GM23248 (cell line): ENCODE results near the gene P2RX7. TPM values are rescaled to one million over a fixed set of nuclear protein-coding genes. Genes with fewer than 3 reads are reported as not detected.

ENCODE experiments used
- DNase-seq: peaks from one replicate; pipeline ENCODE4 v3.0.0-alpha.2; 2015
- H2AFZ ChIP-seq: fragments of 200-600 bp; sonication (generic); 2 replicates; pipeline ENCODE4 v1.6.1; 2016; ENCODE audit warnings: antibody characterized with exemption
- H3F3A ChIP-seq: fragments of 200-600 bp; sonication (generic); 2 replicates; pipeline ENCODE4 v1.6.1; 2016; ENCODE audit warnings: mild to moderate bottlenecking, antibody characterized with exemption, mixed run types; ENCODE audit not compliant: insufficient read depth
- H3K27ac ChIP-seq: fragments of 200-600 bp; sonication (generic); 2 replicates; pipeline ENCODE4 v1.5.1; 2016; ENCODE audit warnings: mild to moderate bottlenecking
- H3K27me3 ChIP-seq: fragments of 200-600 bp; sonication (generic); replicated peaks from 2 replicates; pipeline ENCODE4 v1.6.1; 2016; ENCODE audit warnings: mild to moderate bottlenecking; ENCODE audit not compliant: insufficient read depth
- H3K36me3 ChIP-seq: fragments of 200-600 bp; sonication (generic); 2 replicates; pipeline ENCODE4 v1.6.1; 2016; ENCODE audit warnings: low read depth, mild to moderate bottlenecking
- H3K4me1 ChIP-seq: fragments of 200-600 bp; sonication (generic); 2 replicates; pipeline ENCODE4 v1.6.1; 2016; ENCODE audit warnings: mild to moderate bottlenecking; ENCODE audit not compliant: insufficient read depth
- H3K4me2 ChIP-seq: fragments of 200-600 bp; sonication (generic); one replicate; pipeline ENCODE4 v1.6.1; 2016; ENCODE audit warnings: mild to moderate bottlenecking; ENCODE audit not compliant: unreplicated experiment
- H3K4me3 ChIP-seq: fragments of 200-600 bp; sonication (generic); 2 replicates; pipeline ENCODE4 v1.5.1; 2016; ENCODE audit warnings: mild to moderate bottlenecking
- H3K79me2 ChIP-seq: fragments of 200-600 bp; sonication (generic); 2 replicates; pipeline ENCODE4 v1.6.1; 2016; ENCODE audit warnings: mild to moderate bottlenecking; ENCODE audit not compliant: insufficient read depth
- H3K9ac ChIP-seq: fragments of 200-600 bp; sonication (generic); 2 replicates; pipeline ENCODE4 v1.6.1; 2016; ENCODE audit warnings: mild to moderate bottlenecking
- H3K9me2 ChIP-seq: fragments of 200-600 bp; sonication (generic); 2 replicates; pipeline ENCODE4 v1.6.1; 2016; ENCODE audit warnings: mixed run types, mild to moderate bottlenecking, moderate library complexity; ENCODE audit not compliant: insufficient read depth
- H3K9me3 ChIP-seq: fragments of 200-600 bp; sonication (generic); one replicate; pipeline ENCODE4 v1.6.1; 2017; ENCODE audit warnings: low read depth
- H4K20me1 ChIP-seq: fragments of 200-600 bp; sonication (generic); 2 replicates; pipeline ENCODE4 v1.6.0; 2016; ENCODE audit not compliant: insufficient read depth
- EZH2 ChIP-seq: fragments of 200-600 bp; sonication (generic); IDR thresholded peaks from 2 replicates; pipeline ENCODE4 v1.6.1; 2018; ENCODE audit warnings: antibody characterized with exemption, mild to moderate bottlenecking; ENCODE audit not compliant: insufficient read depth, poor library complexity, severe bottlenecking
- EZH2phosphoT487 ChIP-seq: fragments of 200-600 bp; sonication (generic); IDR thresholded peaks from 2 replicates; pipeline ENCODE4 v1.6.1; 2018; ENCODE audit warnings: antibody characterized with exemption, moderate library complexity, mild to moderate bottlenecking, low read depth; ENCODE audit not compliant: insufficient read depth
- WGBS, 2 experiments: methylation state at CpG; one replicate each; pipeline ENCODE4 v1.1.6; 2015 to 2017; ENCODE audit warnings: low lambda C conversion rate in 2 of 2, low coverage in 1 of 2; ENCODE audit errors: missing lambda C conversion rate in 2 of 2; 5-methylcytosine and 5-hydroxymethylcytosine counted together
- in situ Hi-C: fragments of 300-500 bp; cut with MboI; formaldehyde crosslinking; loops from 2 replicates; pipeline ENCODE4 v1.15.0; 2020
- polyA plus RNA-seq: library from polyadenylated mRNA; unstranded; fragments of >200 nt; fragmentation: Nextera tagmentation; extraction: Ambion mirVana; gene quantifications from 2 replicates; pipeline ENCODE4 v1.2.1, GENCODE V29; 2016
- small RNA-seq: library from RNA; depleted of rRNA; stranded (forward); fragments of <200 nt; gene quantifications from one replicate; pipeline ENCODE3, GENCODE V24; 2014; ENCODE audit warnings: low read depth, low replicate concordance
- total RNA-seq: library from RNA; depleted of rRNA; stranded (reverse); fragments of >200 nt; shearing (Covaris generic); gene quantifications from 2 replicates; pipeline ENCODE4 v1.2.3, GENCODE V29; 2014; rRNA removed

The P2RX7 gene
- total and polyA plus RNA-seq, 2 experiments from 2014 or later, result 0.53 to 0.54 TPM

DNA sequence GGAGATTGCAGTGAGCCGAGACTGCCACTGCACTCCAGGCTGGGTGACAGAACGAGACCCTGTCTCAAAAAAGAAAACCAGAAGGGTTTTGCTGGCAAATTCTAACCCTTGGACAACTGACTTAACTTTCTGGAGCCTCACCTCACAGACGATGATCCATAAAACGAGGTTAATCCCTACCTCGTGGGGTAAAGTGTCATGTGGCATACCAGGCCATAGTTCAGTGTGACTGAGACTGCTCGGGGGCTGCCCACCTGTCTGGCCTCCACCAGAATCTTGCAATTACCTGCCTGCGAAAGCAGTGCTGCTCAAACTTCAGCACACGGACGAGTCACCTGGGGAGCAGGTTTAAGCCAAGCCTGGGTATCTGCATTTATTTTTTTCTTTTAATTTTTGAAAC lies 104.1 kb downstream of the P2RX7 start:
- no peaks in the 10 kb centered on the region for H3K9me2 ChIP-seq
- in situ Hi-C loops, result no loop called here
- H3K4me2 ChIP-seq, result no peak overlapping the region

GRCh38 chr12:121237415-121237814 lies 104.7 kb downstream of the P2RX7 start:
- H3K9me2 ChIP-seq, result no peaks in the 10 kb centered on the region
- WGBS, 2 experiments, result 90 to 92% methylated on average over 8 of the region's 8 CpGs
- TF ChIP-seq EZH2phosphoT487, result no peak
- H3K4me3 ChIP-seq, result no peak overlapping the region
- no peaks in the 10 kb centered on the region for H4K20me1 ChIP-seq
- H3K36me3 ChIP-seq, result peaks cover 7% of the 10 kb centered on the region; the same call in 1 of the 2 replicates
- no peaks in the 10 kb centered on the region for H3K79me2 ChIP-seq
- H3K27me3 ChIP-seq, result no peaks in the 10 kb centered on the region
- no peaks in the 10 kb centered on the region for H3F3A ChIP-seq
- in situ Hi-C loops, result no loop called here
- no peak overlapping the region for H3K27ac ChIP-seq
- H3K4me1 ChIP-seq, result no peaks in the 10 kb centered on the region
- no peak overlapping the region for H2AFZ ChIP-seq
- no peak for DNase-seq
- H3K9me3 ChIP-seq, result no peaks in the 10 kb centered on the region
- H3K9ac ChIP-seq, result no peak overlapping the region
- H3K4me2 ChIP-seq, result no peak overlapping the region

More for the DNA sequence above, 104.1 kb downstream of the P2RX7 start:
- WGBS, 2 experiments, result 87 to 90% methylated on average over 9 of the region's 9 CpGs
- Histone ChIP-seq H3K9ac (no peak overlapping the region), H3K4me3 (no peak overlapping the region), H4K20me1 (no peaks in the 10 kb centered on the region), H3K27me3 (no peaks in the 10 kb centered on the region), H3F3A (no peaks in the 10 kb centered on the region), H2AFZ (no peak overlapping the region), H3K79me2 (no peaks in the 10 kb centered on the region), H3K36me3 (peaks cover 7% of the 10 kb centered on the region; the same call in 1 of the 2 replicates), H3K27ac (no peak overlapping the region), H3K4me1 (no peaks in the 10 kb centered on the region), H3K9me3 (no peaks in the 10 kb centered on the region)
- no peak for DNase-seq
- no peak for TF ChIP-seq EZH2phosphoT487
- TF ChIP-seq EZH2, result no peak

Small RNA genes lying within 50 kb of the gene (small RNA-seq; reads per million reads assigned to genes)
- gene AC079602.1 (not detected), gene RF00156 (not detected), gene Z98941.1 (not detected)

Other genes starting within 250 kb of the P2RX7 start
- 8.1 and 17.8 TPM in 2 replicates for gene SPPL3, start 228.5 kb upstream of the P2RX7 start, total RNA-seq
- 24.8 and 26.1 TPM in 2 replicates for gene SPPL3, start 228.5 kb upstream of the P2RX7 start, polyA plus RNA-seq
- gene HNF1A, start 154.3 kb upstream of the P2RX7 start, total RNA-seq, result not detected in 2 replicates
- gene HNF1A, start 154.3 kb upstream of the P2RX7 start, polyA plus RNA-seq, result not detected in 2 replicates
- gene C12orf43, start 116.4 kb upstream of the P2RX7 start, total RNA-seq, result 12.4 and 12.5 TPM in 2 replicates
- gene C12orf43, start 116.4 kb upstream of the P2RX7 start, polyA plus RNA-seq, result 16.6 and 17.7 TPM in 2 replicates
- 0.54 TPM in 1 of 2 replicates, not detected in the other for gene OASL, start 93.6 kb upstream of the P2RX7 start, total RNA-seq
- 0.09 and 0.13 TPM in 2 replicates for gene OASL, start 93.6 kb upstream of the P2RX7 start, polyA plus RNA-seq
- gene P2RX4, start 77.3 kb downstream of the P2RX7 start, total RNA-seq, result 27.9 and 52.0 TPM in 2 replicates
- gene P2RX4, start 77.3 kb downstream of the P2RX7 start, polyA plus RNA-seq, result 18.5 TPM in 2 replicates
- 15.9 and 20.1 TPM in 2 replicates for gene CAMKK2, start 163.8 kb downstream of the P2RX7 start, total RNA-seq
- gene CAMKK2, start 163.8 kb downstream of the P2RX7 start, polyA plus RNA-seq, result 29.8 TPM in 2 replicates
- gene ANAPC5, start 219.5 kb downstream of the P2RX7 start, total RNA-seq, result 144 and 162 TPM in 2 replicates
- gene ANAPC5, start 219.5 kb downstream of the P2RX7 start, polyA plus RNA-seq, result 128 TPM in 2 replicates